Neuronal stem cell (in vitro differentiated cells): Measurements from ENCODE around the gene CT55.
"Not testable (repeated sequence)": the region's sequence is repeated elsewhere in the genome, so short reads cannot be mapped to it uniquely, and the experiment has no call there.

ENCODE experiments used
- DNase-seq: peaks from one replicate; pipeline ENCODE4 v3.0.0-alpha.2; 2013; ENCODE audit warnings: low spot score
- H2AFZ ChIP-seq: one replicate; pipeline ENCODE4 v1.6.1; 2013; ENCODE audit warnings: mild to moderate bottlenecking, low read length, inconsistent platforms
- H2AK5ac ChIP-seq: 2 replicates; pipeline ENCODE4 v1.6.1; 2013; ENCODE audit warnings: low read depth, mild to moderate bottlenecking, inconsistent platforms, low read length, moderate library complexity, mixed read lengths
- H2BK120ac ChIP-seq: 2 replicates; pipeline ENCODE4 v1.6.1; 2013; ENCODE audit warnings: low read depth, mild to moderate bottlenecking, inconsistent platforms, low read length, moderate library complexity, mixed read lengths
- H2BK12ac ChIP-seq: one replicate; pipeline ENCODE4 v1.6.1; 2013; ENCODE audit warnings: low read length, inconsistent platforms
- H2BK15ac ChIP-seq: 2 replicates; pipeline ENCODE4 v1.6.1; 2013; ENCODE audit warnings: mild to moderate bottlenecking, low read length, inconsistent platforms, mixed read lengths
- H2BK5ac ChIP-seq: one replicate; pipeline ENCODE4 v1.6.1; 2013; ENCODE audit warnings: inconsistent platforms, mild to moderate bottlenecking, low read length, moderate library complexity
- H3K14ac ChIP-seq: one replicate; pipeline ENCODE4 v1.6.1; 2013; ENCODE audit warnings: low read length, inconsistent platforms
- H3K18ac ChIP-seq: 2 replicates; pipeline ENCODE4 v1.6.1; 2013; ENCODE audit warnings: low read length, inconsistent platforms
- H3K23ac ChIP-seq: 2 replicates; pipeline ENCODE4 v1.6.1; 2013; ENCODE audit warnings: low read depth, mild to moderate bottlenecking, mixed read lengths, low read length, inconsistent platforms; ENCODE audit not compliant: poor library complexity
- H3K27ac ChIP-seq: replicated peaks from 3 replicates; pipeline ENCODE4 v1.5.1; 2013; ENCODE audit warnings: low read length, inconsistent platforms
- H3K27me3 ChIP-seq, 3 experiments: 2 replicates each; pipeline ENCODE4 v1.6.1; 2013; ENCODE audit warnings: low read length in 3 of 3, mild to moderate bottlenecking in 2 of 3, inconsistent platforms in 1 of 3, low read depth in 1 of 3, mixed read lengths in 1 of 3, moderate library complexity in 1 of 3; ENCODE audit not compliant: control insufficient read depth in 3 of 3, insufficient read depth in 3 of 3
- H3K36me3 ChIP-seq, 2 donors: replicated peaks in 1 of 2; 2 replicates each; pipeline ENCODE4 v1.6.1; 2013; ENCODE audit warnings: low read length in 2 of 2; ENCODE audit not compliant: control insufficient read depth in 2 of 2, insufficient read depth in 2 of 2
- H3K4ac ChIP-seq: 2 replicates; pipeline ENCODE4 v1.6.1; 2013; ENCODE audit warnings: inconsistent platforms, mild to moderate bottlenecking, low read length, moderate library complexity
- H3K4me1 ChIP-seq, 2 donors: 1 replicate in 1 of 2; 2 replicates in 1 of 2; pipeline ENCODE4 v1.6.1; 2013; ENCODE audit warnings: low read length in 2 of 2, low read depth in 1 of 2; ENCODE audit not compliant: control insufficient read depth in 2 of 2, insufficient read depth in 1 of 2
- H3K4me2 ChIP-seq: one replicate; pipeline ENCODE4 v1.6.1; 2013; ENCODE audit warnings: mild to moderate bottlenecking, low read length, inconsistent platforms; ENCODE audit not compliant: insufficient read depth, poor library complexity, severe bottlenecking
- H3K4me3 ChIP-seq, 2 donors: 2 replicates each; pipeline ENCODE4 v1.5.1; 2013; ENCODE audit warnings: low read length in 2 of 2, mild to moderate bottlenecking in 2 of 2, inconsistent platforms in 1 of 2, moderate library complexity in 1 of 2
- H3K79me1 ChIP-seq: one replicate; pipeline ENCODE4 v1.6.1; 2013; ENCODE audit warnings: low read depth, mild to moderate bottlenecking, inconsistent platforms, low read length, moderate library complexity
- H3K9ac ChIP-seq: one replicate; pipeline ENCODE4 v1.6.1; 2013; ENCODE audit warnings: mild to moderate bottlenecking, low read depth, low read length, inconsistent platforms; ENCODE audit not compliant: poor library complexity
- H3K9me3 ChIP-seq, 2 donors: replicated peaks in 1 of 2; 2 replicates each; pipeline versions ENCODE3 to v1.6.1; 2013; ENCODE audit warnings: low read length in 2 of 2, mild to moderate bottlenecking in 2 of 2, inconsistent platforms in 1 of 2, low read depth in 1 of 2, mixed read lengths in 1 of 2, moderate library complexity in 1 of 2; ENCODE audit not compliant: control insufficient read depth in 2 of 2, insufficient read depth in 1 of 2
- H4K8ac ChIP-seq: one replicate; pipeline ENCODE4 v1.6.1; 2013; ENCODE audit warnings: low read depth, mild to moderate bottlenecking, inconsistent platforms, low read length, moderate library complexity
- H4K91ac ChIP-seq: one replicate; pipeline ENCODE4 v1.6.1; 2013; ENCODE audit warnings: low read length, low read depth, mild to moderate bottlenecking, inconsistent platforms; ENCODE audit not compliant: poor library complexity
- WGBS, 2 donors: extraction: QIAGEN DNeasy Blood & Tissue Kit; methylation state at CpG; one replicate each; pipeline ENCODE4 v1.1.7; 2013; ENCODE audit warnings: missing lambda C conversion rate in 2 of 2, mixed read lengths in 1 of 2; ENCODE audit not compliant: insufficient read length in 2 of 2, insufficient replicate concordance in 1 of 2; ENCODE audit errors: extremely low coverage in 2 of 2; 5-methylcytosine and 5-hydroxymethylcytosine counted together

Gene CT55

DNA sequence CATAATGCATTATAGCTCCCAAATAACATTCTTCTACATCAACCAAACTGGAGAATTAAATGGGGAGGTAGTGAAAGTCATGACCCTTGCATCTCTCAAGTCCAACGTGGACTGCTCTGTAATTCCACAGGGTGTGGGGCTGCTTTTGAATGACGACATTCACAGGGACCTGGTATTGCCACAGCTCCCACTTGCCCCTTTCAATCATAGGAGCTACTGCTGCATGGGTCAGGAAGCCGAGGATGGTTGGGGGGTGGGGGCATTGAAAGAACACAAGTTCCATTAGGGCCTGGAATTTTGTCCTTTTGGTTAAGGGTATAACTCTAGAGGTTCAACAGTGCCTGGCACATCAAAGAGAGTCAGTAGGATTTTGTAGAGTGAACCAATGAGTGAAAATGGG is 7.4 kb upstream of the CT55 start:
- DNase-seq = no peak

DNA sequence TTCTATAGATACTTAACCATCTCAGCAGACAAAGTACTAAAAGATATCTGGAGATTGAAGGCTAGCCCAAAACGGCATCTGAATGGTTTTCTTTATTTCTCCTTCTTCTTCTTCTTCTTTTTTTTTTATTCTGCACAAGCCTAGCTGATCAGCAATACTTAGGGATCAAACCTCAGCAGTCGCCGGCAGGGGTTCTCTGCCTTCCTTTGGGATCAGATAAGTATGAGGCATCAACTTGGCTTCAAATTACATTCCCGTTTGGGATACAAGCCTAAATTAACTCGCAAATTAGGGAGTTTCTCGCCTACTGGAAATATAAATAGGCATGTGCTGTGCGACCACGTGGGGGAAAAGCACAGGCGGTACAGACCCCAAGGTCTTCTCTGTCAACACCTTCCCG is 730 bp downstream of the CT55 start:
- Histone ChIP-seq H2AK5ac (no peak overlapping the region), H3K4me3 (no peak overlapping the region), H3K18ac (no peak overlapping the region), H3K9me3 (no peaks in the 10 kb centered on the region), H3K9ac (no peak overlapping the region), H2BK12ac (no peak overlapping the region), H4K8ac (no peak overlapping the region), H2AFZ (no peak overlapping the region), H3K27me3 (peaks cover 0 to 6% (median 0%) of the 10 kb centered on the region in 3 experiments), H3K23ac (no peak overlapping the region), H3K14ac (no peak overlapping the region), H2BK5ac (no peak overlapping the region), H3K4me2 (no peak overlapping the region), H3K36me3 (no peaks in the 10 kb centered on the region), H3K4ac (no peak overlapping the region), H2BK15ac (no peak overlapping the region), H4K91ac (no peak overlapping the region), H3K27ac (no peak overlapping the region), H3K4me1 (no peaks in the 10 kb centered on the region), H3K79me1 (no peaks in the 10 kb centered on the region), H2BK120ac (no peak overlapping the region)
- no peak for DNase-seq
- no CpG with 5 or more reads among the region's 10 CpGs for WGBS, 2 donors

More for the DNA sequence above, 7.4 kb upstream of the CT55 start:
- H2BK12ac ChIP-seq = no peak overlapping the region
- H3K36me3 ChIP-seq = no peaks in the 10 kb centered on the region
- H2AFZ ChIP-seq = no peak overlapping the region
- H3K4me1 ChIP-seq = no peaks in the 10 kb centered on the region
- H3K9ac ChIP-seq = no peak overlapping the region
- no peak overlapping the region for H3K14ac ChIP-seq
- H3K4me3 ChIP-seq = no peak overlapping the region
- no peak overlapping the region for H2AK5ac ChIP-seq
- H2BK120ac ChIP-seq = no peak overlapping the region
- H3K9me3 ChIP-seq = no peaks in the 10 kb centered on the region
- no peak overlapping the region for H3K4ac ChIP-seq
- no peak overlapping the region for H3K18ac ChIP-seq
- no CpG with 5 or more reads among the region's 3 CpGs for WGBS, 2 donors
- no peak overlapping the region for H4K91ac ChIP-seq
- no peaks in the 10 kb centered on the region for H3K79me1 ChIP-seq
- H2BK15ac ChIP-seq = no peak overlapping the region
- H2BK5ac ChIP-seq = no peak overlapping the region
- H3K27me3 ChIP-seq = peaks cover 0 to 28% (median 0%) of the 10 kb centered on the region in 3 experiments
- no peak overlapping the region for H3K27ac ChIP-seq
- no peak overlapping the region for H3K23ac ChIP-seq
- no peak overlapping the region for H4K8ac ChIP-seq
- H3K4me2 ChIP-seq = no peak overlapping the region

DNA sequence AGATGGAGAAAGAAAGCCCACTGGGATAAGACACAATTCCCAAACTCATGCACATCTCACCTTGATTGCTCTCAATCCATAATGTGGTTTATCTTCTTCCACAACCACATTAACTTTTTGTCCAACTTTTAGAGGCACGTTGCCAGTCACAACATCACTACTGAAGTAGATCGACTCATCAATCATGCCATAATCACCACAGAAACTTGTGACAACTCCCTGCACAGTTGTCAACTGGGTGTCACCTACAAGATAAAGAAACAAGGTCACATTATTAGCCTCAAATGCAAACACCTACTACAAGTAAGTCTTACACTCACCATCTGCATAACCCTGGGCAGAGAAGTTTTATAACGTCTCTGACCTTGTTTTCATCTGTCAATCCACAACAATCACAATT is 1.7 kb downstream of the CT55 start:
- H3K9me3 ChIP-seq, H3K9ac ChIP-seq, H3K4ac ChIP-seq, H3K23ac ChIP-seq, H3K4me2 ChIP-seq, H2BK15ac ChIP-seq, H3K36me3 ChIP-seq, H3K14ac ChIP-seq, H2BK120ac ChIP-seq, H2BK5ac ChIP-seq, H3K79me1 ChIP-seq, DNase-seq, H4K91ac ChIP-seq, H3K27ac ChIP-seq, H2AFZ ChIP-seq, H3K18ac ChIP-seq, H2AK5ac ChIP-seq, H4K8ac ChIP-seq, H3K4me3 ChIP-seq, H2BK12ac ChIP-seq, H3K27me3 ChIP-seq, H3K4me1 ChIP-seq: not testable (repeated sequence)
- no CpG with 5 or more reads among the region's 3 CpGs for WGBS, 2 donors

DNA sequence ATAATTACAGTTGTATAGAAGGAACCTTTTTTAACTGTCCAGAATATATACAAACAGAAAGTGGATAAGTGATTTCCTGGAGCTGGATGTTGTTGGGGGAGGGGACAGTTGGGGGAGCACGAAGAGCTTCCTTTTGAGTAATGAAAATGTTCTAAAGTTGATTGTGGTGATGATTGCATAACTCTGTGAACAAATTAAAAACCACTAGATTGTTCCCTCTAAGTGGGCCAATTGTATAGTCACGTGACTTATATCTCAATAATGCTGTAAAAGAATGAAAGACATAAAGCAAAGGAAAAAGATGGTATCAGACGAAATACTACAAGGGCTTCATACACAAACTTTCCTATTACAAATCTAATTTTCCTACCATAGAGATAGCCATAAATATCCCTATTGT is 2.7 kb downstream of the CT55 start:
- Histone ChIP-seq H3K27me3 (peaks cover 0 to 12% (median 0%) of the 10 kb centered on the region in 3 experiments), H3K4ac (no peak overlapping the region), H3K4me1 (no peaks in the 10 kb centered on the region), H3K4me3 (no peak overlapping the region), H3K4me2 (no peak overlapping the region), H2BK15ac (no peak overlapping the region), H2BK12ac (no peak overlapping the region), H3K18ac (no peak overlapping the region), H3K79me1 (no peaks in the 10 kb centered on the region), H3K23ac (no peak overlapping the region), H3K36me3 (no peaks in the 10 kb centered on the region), H2AFZ (no peak overlapping the region), H3K27ac (no peak overlapping the region), H3K9ac (no peak overlapping the region), H4K91ac (no peak overlapping the region), H4K8ac (no peak overlapping the region), H2AK5ac (no peak overlapping the region), H2BK5ac (no peak overlapping the region), H2BK120ac (no peak overlapping the region), H3K9me3 (no peaks in the 10 kb centered on the region), H3K14ac (no peak overlapping the region)
- no CpG with 5 or more reads among the region's 3 CpGs for WGBS, 2 donors
- DNase-seq = no peak
